ENCODE measurements around the gene DBH.

Gene DBH

DNA sequence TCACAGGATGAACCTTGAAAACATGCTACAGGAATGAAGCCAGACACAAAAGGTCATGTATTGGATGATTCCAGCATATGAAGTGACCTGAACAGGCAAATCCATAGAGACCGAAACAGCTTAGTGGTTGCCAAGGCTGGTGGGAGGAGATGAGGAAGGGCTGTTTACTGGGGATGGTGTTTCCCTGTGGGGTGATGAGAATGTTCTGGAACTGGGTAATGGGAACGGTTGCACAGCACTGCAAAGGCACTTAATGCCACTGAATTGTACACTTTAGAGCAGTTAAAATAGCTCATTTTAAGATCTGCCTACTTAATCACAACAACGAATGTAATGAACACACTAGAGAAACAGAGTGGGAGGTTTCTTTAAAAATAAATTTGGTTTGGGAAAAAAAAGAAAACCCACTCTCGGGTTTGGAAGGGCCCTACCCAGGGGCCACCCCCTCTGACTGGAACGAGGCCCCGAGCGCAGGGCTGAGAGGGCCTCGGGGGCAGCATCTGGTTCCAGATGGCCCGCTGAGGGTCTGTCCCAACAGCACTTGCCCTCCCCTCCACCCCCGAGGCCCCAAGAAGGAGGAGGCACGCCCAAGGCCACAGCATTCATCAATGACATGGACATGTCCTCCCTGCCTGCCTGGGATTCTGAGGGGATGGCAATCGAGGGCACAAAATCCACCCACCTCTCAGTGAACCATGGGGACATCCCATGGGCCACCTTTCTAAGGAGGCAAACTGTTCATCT lies 70.3 kb downstream of the DBH start:
- Mint-ChIP-seq H3K9me3 (no peaks in the 10 kb centered on the region), H3K36me3 (ENCODE audit: low read depth) (no peaks in the 10 kb centered on the region), H3K4me3 (no peak overlapping the region), H3K27ac (no peak overlapping the region), H3K27me3 (no peaks in the 10 kb centered on the region), H3K4me1 (ENCODE audit: low read depth) (peaks cover 27% of the 10 kb centered on the region)

DNA sequence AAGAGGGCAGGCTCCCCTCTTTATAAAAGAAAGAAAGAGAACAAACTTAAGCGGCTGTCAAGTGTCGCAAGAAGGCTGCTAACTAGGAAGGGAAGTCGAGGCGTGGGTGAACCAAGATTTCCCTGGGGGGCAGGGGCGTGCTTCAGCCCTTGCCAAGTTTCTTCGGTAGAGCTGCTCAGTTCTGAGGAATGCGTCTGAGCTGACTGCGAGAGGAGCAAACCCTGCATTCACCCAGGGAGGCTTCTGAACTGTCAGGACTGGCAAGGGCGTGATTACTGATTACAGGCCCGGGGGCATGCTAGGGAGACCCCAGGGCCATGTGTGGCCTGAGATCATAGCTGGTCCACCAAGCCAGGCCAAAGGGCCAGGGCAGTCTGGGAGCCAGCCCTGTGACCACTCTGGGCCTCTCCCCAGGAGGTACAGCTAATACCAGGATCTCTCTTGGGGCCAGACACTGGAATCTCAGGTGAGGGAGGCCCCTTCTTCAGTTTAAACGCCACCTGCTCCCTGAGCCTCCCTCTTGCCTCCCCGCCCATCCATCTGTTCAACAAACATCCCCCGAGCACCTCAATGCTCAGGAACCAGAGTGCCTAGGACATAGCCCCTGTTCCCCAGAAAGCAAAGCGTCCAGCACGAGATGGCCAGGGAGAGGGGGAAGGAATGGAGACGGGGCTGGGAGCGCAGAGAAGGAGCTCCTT lies 71.1 kb downstream of the DBH start:
- Mint-ChIP-seq H3K27me3 (no peaks in the 10 kb centered on the region), H3K4me1 (ENCODE audit: low read depth) (peaks cover 20% of the 10 kb centered on the region), H3K27ac (no peak overlapping the region), H3K36me3 (ENCODE audit: low read depth) (no peaks in the 10 kb centered on the region), H3K4me3 (no peak overlapping the region), H3K9me3 (no peaks in the 10 kb centered on the region)

DNA sequence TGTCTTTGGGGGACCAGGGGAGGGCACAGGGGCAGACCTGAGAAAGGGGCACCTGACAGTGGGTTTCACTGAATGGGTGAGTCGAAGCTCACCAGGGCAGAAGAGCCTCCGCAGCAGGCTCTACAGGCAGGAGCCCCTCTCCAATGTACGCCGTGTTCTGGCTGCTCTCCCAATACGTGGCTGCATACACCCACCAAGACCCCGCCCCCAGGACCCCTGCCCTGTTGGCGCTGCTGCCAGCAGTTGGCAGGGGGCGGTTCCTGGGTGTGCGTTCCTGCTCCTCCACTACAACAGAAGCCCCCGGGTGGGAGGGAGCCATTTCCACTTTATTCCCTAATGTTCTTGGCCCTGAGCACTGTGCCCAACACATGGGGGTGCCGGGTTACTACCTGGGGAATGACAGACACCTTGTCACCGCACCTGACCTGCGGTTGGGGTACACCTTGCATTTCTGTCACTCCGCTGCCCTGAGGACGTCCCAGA lies 71.6 kb downstream of the DBH start:
- H3K27ac Mint-ChIP-seq, result no peak overlapping the region
- H3K4me1 Mint-ChIP-seq (ENCODE audit: low read depth), result peaks cover 14% of the 10 kb centered on the region
- no peaks in the 10 kb centered on the region for H3K27me3 Mint-ChIP-seq
- no peaks in the 10 kb centered on the region for H3K9me3 Mint-ChIP-seq
- H3K36me3 Mint-ChIP-seq (ENCODE audit: low read depth), result no peaks in the 10 kb centered on the region
- H3K4me3 Mint-ChIP-seq, result no peak overlapping the region

DNA sequence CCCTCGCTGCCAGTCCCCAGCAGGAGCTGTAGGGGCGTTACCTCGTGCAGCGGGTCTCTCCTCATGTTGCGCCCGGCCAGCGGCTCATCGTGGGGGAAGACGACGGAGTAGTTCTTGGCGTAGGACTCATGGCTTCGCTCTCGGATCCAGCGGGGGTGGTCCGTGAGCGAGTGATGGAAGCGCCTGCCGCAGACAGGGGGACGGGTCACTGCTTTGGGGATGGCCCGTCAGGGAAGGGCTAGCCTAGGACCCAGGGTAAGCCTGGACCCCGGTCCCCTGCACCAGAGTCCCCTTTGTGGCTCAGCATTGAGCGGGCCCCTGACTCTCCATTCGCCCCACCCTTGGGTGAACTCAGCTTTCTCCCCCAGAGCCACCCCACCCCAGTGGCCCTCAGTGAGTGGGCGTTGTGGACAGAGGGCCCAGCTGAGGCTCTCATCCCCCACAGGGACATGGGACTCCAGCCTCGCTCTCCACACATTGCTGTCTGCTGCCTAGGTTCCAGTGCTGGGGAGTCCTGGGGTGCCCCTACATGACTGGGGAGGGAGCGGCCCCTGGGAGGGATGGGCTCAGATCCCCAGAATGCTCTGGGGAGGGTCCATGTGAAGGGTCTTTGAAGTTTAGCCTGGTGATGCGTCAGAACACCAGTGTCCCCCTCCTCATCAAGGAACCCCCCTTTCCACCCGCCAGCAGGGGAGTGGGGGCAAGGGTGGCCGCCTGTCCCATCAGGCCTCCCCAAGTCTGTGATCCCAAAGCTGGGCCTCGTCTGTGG lies 72.3 kb downstream of the DBH start:
- Mint-ChIP-seq H3K9me3 (no peaks in the 10 kb centered on the region), H3K27ac (no peak overlapping the region), H3K4me1 (ENCODE audit: low read depth) (peaks cover 12% of the 10 kb centered on the region), H3K36me3 (ENCODE audit: low read depth) (no peaks in the 10 kb centered on the region), H3K4me3 (no peak overlapping the region), H3K27me3 (no peaks in the 10 kb centered on the region)
